Measurements from ENCODE around the gene CHCHD5. TPM values are rescaled to one million over a fixed set of nuclear protein-coding genes. Genes with fewer than 3 reads are reported as not detected.
"Not testable (repeated sequence)": the region's sequence is repeated elsewhere in the genome, so short reads cannot be mapped to it uniquely, and the experiment has no call there.

CHCHD5 gene
- total RNA-seq, 1 donor from 2014 or later = 22.7 TPM

GRCh38 chr2:112606547-112606946 lies 22.1 kb downstream of the CHCHD5 start:
- Mint-ChIP-seq H3K27ac (ENCODE audit: unreplicated experiment) (no peak overlapping the region), H3K36me3 (ENCODE audit: low read depth) (peaks cover 5% of the 10 kb centered on the region), H3K27me3 (ENCODE audit: low read depth) (no peaks in the 10 kb centered on the region), H3K4me1 (ENCODE audit: low read depth) (no peaks in the 10 kb centered on the region), H3K4me3 (ENCODE audit: unreplicated experiment) (no peak overlapping the region), H3K9me3 (ENCODE audit: low read depth) (peaks cover 11% of the 10 kb centered on the region)
- peak; percentile 38 for DNase-seq (ENCODE audit: low spot score)
- TF ChIP-seq CTCF (IDR thresholded peaks at IDR 0.05) = no peak

- Mint-ChIP-seq H3K4me1 (ENCODE audit: low read depth) (no peaks in the 10 kb centered on the region), H3K9me3 (ENCODE audit: low read depth) (peaks cover 11% of the 10 kb centered on the region), H3K36me3 (ENCODE audit: low read depth) (peaks cover 6% of the 10 kb centered on the region), H3K27me3 (ENCODE audit: low read depth) (no peaks in the 10 kb centered on the region), H3K4me3 (ENCODE audit: unreplicated experiment) (no peak overlapping the region), H3K27ac (ENCODE audit: unreplicated experiment) (no peak overlapping the region)
- TF ChIP-seq CTCF (IDR thresholded peaks at IDR 0.05) = no peak
- no peak for DNase-seq (ENCODE audit: low spot score)
These were observed 23.4 kb downstream of the CHCHD5 start for GRCh38 chr2:112607680-112608438.

GRCh38 chr2:112609320-112609719 lies 24.9 kb downstream of the CHCHD5 start:
- Mint-ChIP-seq H3K36me3 (ENCODE audit: low read depth) (peaks cover 10% of the 10 kb centered on the region), H3K9me3 (ENCODE audit: low read depth) (peaks cover 16% of the 10 kb centered on the region)
- H3K27me3 Mint-ChIP-seq (ENCODE audit: low read depth); H3K27ac Mint-ChIP-seq (ENCODE audit: unreplicated experiment); H3K4me3 Mint-ChIP-seq (ENCODE audit: unreplicated experiment); DNase-seq (ENCODE audit: low spot score); H3K4me1 Mint-ChIP-seq (ENCODE audit: low read depth): not testable (repeated sequence)

- H3K27me3 Mint-ChIP-seq (ENCODE audit: low read depth); H3K27ac Mint-ChIP-seq (ENCODE audit: unreplicated experiment); DNase-seq (ENCODE audit: low spot score); H3K4me1 Mint-ChIP-seq (ENCODE audit: low read depth); H3K4me3 Mint-ChIP-seq (ENCODE audit: unreplicated experiment): not testable (repeated sequence)
- Mint-ChIP-seq H3K9me3 (ENCODE audit: low read depth) (peaks cover 16% of the 10 kb centered on the region), H3K36me3 (ENCODE audit: low read depth) (peaks cover 10% of the 10 kb centered on the region)
These were observed 27.9 kb downstream of the CHCHD5 start for GRCh38 chr2:112612283-112612682.

GRCh38 chr2:112614201-112614840 lies 29.9 kb downstream of the CHCHD5 start:
- no peak overlapping the region for H3K27ac Mint-ChIP-seq (ENCODE audit: unreplicated experiment)
- peak; percentile 58 for DNase-seq (ENCODE audit: low spot score)
- H3K9me3 Mint-ChIP-seq (ENCODE audit: low read depth) = peaks cover 15% of the 10 kb centered on the region
- TF ChIP-seq CTCF (IDR thresholded peaks at IDR 0.05) = no peak
- H3K27me3 Mint-ChIP-seq (ENCODE audit: low read depth) = no peaks in the 10 kb centered on the region
- no peak overlapping the region for H3K4me3 Mint-ChIP-seq (ENCODE audit: unreplicated experiment)
- H3K36me3 Mint-ChIP-seq (ENCODE audit: low read depth) = peaks cover 10% of the 10 kb centered on the region
- peaks cover 5% of the 10 kb centered on the region for H3K4me1 Mint-ChIP-seq (ENCODE audit: low read depth)

- H3K36me3 Mint-ChIP-seq (ENCODE audit: low read depth) = peaks cover 8% of the 10 kb centered on the region
- H3K9me3 Mint-ChIP-seq (ENCODE audit: low read depth) = peaks cover 8% of the 10 kb centered on the region
- peak; percentile 29 for DNase-seq (ENCODE audit: low spot score)
- no peak for TF ChIP-seq CTCF (IDR thresholded peaks at IDR 0.05)
- H3K27ac Mint-ChIP-seq (ENCODE audit: unreplicated experiment) = no peak overlapping the region
- H3K27me3 Mint-ChIP-seq (ENCODE audit: low read depth) = no peaks in the 10 kb centered on the region
- H3K4me1 Mint-ChIP-seq (ENCODE audit: low read depth) = peaks cover 5% of the 10 kb centered on the region
- no peak overlapping the region for H3K4me3 Mint-ChIP-seq (ENCODE audit: unreplicated experiment)
These were observed 30.6 kb downstream of the CHCHD5 start for GRCh38 chr2:112615051-112615450.

GRCh38 chr2:112615798-112616197 lies 31.4 kb downstream of the CHCHD5 start:
- H3K27me3 Mint-ChIP-seq (ENCODE audit: low read depth); H3K4me1 Mint-ChIP-seq (ENCODE audit: low read depth); H3K27ac Mint-ChIP-seq (ENCODE audit: unreplicated experiment); DNase-seq (ENCODE audit: low spot score); H3K9me3 Mint-ChIP-seq (ENCODE audit: low read depth); H3K36me3 Mint-ChIP-seq (ENCODE audit: low read depth); H3K4me3 Mint-ChIP-seq (ENCODE audit: unreplicated experiment): not testable (repeated sequence)

Data from chondrocyte (in vitro differentiated cells).